Panc1 (cell line): ENCODE data around the gene ATXN2.

Source experiments
- POLR2AphosphoS5 ChIP-seq: IDR thresholded peaks from 2 replicates; pipeline ENCODE4 v1.6.1; 2012; ENCODE audit warnings: mild to moderate bottlenecking, low read depth, low read length, moderate library complexity
- SIN3A ChIP-seq: IDR thresholded peaks from 2 replicates; pipeline ENCODE4 v1.6.1; 2012; ENCODE audit warnings: low read depth, mild to moderate bottlenecking, low read length, moderate library complexity, borderline replicate concordance; ENCODE audit not compliant: insufficient read depth
- TCF7L2 ChIP-seq: IDR thresholded peaks from 2 replicates; pipeline ENCODE4 v1.6.1; 2011; ENCODE audit warnings: mild to moderate bottlenecking, low read depth, low read length, inconsistent platforms
- TF ChIP-seq, protein P1 (sequence below): fragments of 450-650 bp; IDR thresholded peaks from 2 replicates; pipeline ENCODE4 v1.5.1; 2017; ENCODE audit warnings: mild to moderate bottlenecking
- TF ChIP-seq, protein P2 (sequence below), 2 experiments: IDR thresholded peaks; 2 replicates each; pipeline ENCODE4 v1.6.1; 2011 to 2012; ENCODE audit warnings: low read depth in 2 of 2, control low read depth in 1 of 2, low read length in 1 of 2, mild to moderate bottlenecking in 1 of 2, moderate library complexity in 1 of 2; ENCODE audit not compliant: insufficient read depth in 1 of 2

DNA sequence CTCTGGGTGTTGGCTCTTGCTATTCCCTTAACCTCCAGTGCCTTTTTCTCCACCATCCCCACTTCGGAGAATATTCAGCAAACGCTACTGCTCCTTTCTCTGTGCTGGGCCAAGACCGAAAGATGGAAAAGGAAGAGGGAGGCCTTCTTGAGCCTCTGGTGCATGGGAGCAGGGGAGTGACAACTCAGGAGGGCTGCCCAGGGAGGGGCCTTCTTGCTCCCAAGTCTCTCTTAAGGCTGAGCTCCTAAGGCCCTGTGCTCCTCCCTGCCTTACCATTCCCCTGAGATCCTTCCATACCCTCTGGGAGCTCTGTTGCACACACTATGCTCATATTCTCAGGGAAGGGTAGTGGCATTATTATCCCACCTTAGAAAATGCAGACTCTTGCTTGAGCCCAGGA, 158.5 kb downstream of the ATXN2 start:
- TF ChIP-seq, protein P1, sequence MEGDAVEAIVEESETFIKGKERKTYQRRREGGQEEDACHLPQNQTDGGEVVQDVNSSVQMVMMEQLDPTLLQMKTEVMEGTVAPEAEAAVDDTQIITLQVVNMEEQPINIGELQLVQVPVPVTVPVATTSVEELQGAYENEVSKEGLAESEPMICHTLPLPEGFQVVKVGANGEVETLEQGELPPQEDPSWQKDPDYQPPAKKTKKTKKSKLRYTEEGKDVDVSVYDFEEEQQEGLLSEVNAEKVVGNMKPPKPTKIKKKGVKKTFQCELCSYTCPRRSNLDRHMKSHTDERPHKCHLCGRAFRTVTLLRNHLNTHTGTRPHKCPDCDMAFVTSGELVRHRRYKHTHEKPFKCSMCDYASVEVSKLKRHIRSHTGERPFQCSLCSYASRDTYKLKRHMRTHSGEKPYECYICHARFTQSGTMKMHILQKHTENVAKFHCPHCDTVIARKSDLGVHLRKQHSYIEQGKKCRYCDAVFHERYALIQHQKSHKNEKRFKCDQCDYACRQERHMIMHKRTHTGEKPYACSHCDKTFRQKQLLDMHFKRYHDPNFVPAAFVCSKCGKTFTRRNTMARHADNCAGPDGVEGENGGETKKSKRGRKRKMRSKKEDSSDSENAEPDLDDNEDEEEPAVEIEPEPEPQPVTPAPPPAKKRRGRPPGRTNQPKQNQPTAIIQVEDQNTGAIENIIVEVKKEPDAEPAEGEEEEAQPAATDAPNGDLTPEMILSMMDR = no peak
- TF ChIP-seq, protein P2, sequence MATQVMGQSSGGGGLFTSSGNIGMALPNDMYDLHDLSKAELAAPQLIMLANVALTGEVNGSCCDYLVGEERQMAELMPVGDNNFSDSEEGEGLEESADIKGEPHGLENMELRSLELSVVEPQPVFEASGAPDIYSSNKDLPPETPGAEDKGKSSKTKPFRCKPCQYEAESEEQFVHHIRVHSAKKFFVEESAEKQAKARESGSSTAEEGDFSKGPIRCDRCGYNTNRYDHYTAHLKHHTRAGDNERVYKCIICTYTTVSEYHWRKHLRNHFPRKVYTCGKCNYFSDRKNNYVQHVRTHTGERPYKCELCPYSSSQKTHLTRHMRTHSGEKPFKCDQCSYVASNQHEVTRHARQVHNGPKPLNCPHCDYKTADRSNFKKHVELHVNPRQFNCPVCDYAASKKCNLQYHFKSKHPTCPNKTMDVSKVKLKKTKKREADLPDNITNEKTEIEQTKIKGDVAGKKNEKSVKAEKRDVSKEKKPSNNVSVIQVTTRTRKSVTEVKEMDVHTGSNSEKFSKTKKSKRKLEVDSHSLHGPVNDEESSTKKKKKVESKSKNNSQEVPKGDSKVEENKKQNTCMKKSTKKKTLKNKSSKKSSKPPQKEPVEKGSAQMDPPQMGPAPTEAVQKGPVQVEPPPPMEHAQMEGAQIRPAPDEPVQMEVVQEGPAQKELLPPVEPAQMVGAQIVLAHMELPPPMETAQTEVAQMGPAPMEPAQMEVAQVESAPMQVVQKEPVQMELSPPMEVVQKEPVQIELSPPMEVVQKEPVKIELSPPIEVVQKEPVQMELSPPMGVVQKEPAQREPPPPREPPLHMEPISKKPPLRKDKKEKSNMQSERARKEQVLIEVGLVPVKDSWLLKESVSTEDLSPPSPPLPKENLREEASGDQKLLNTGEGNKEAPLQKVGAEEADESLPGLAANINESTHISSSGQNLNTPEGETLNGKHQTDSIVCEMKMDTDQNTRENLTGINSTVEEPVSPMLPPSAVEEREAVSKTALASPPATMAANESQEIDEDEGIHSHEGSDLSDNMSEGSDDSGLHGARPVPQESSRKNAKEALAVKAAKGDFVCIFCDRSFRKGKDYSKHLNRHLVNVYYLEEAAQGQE (IDR thresholded peaks at IDR 0.05; ENCODE audit: insufficient read depth in 1 of 2, low read depth in 2 of 2, low read length in 1 of 2) = no peak
- TF ChIP-seq POLR2AphosphoS5 = no peak
- TF ChIP-seq SIN3A = no peak
- no peak for TF ChIP-seq TCF7L2
